IPS-20b (cell line): ENCODE measurements around the gene DET1.
"Not testable (repeated sequence)": the region's sequence is repeated elsewhere in the genome, so short reads cannot be mapped to it uniquely, and the experiment has no call there.

Experiments used
- H3K27ac ChIP-seq: one replicate; pipeline ENCODE4 v1.5.1; 2013; ENCODE audit warnings: low read length
- H3K27me3 ChIP-seq: 2 replicates; pipeline ENCODE4 v1.6.1; 2013; ENCODE audit warnings: mild to moderate bottlenecking, low read length, inconsistent platforms; ENCODE audit not compliant: insufficient read depth
- H3K36me3 ChIP-seq: 2 replicates; pipeline ENCODE4 v1.6.1; 2013; ENCODE audit warnings: low read depth, mild to moderate bottlenecking, inconsistent platforms, low read length, moderate library complexity; ENCODE audit not compliant: insufficient read depth
- H3K4me1 ChIP-seq: 2 replicates; pipeline ENCODE4 v1.6.1; 2013; ENCODE audit warnings: mild to moderate bottlenecking, control low read depth, inconsistent platforms, low read length, moderate library complexity; ENCODE audit not compliant: insufficient read depth
- H3K4me3 ChIP-seq: 2 replicates; pipeline ENCODE4 v1.5.1; 2013; ENCODE audit warnings: mild to moderate bottlenecking, low read length, inconsistent platforms
- H3K9ac ChIP-seq: 2 replicates; pipeline ENCODE4 v1.6.1; 2013; ENCODE audit warnings: low read depth, mild to moderate bottlenecking, inconsistent platforms, low read length, moderate library complexity
- H3K9me3 ChIP-seq: 2 replicates; pipeline ENCODE4 v1.6.1; 2013; ENCODE audit warnings: mild to moderate bottlenecking, low read depth, low read length, inconsistent platforms; ENCODE audit not compliant: insufficient read depth

The DET1 gene

GRCh38 chr15:88538972-88539371 is 7.5 kb downstream of the DET1 start:
- H3K9ac ChIP-seq: no peak overlapping the region
- peaks cover 18% of the 10 kb centered on the region for H3K4me1 ChIP-seq
- no peaks in the 10 kb centered on the region for H3K9me3 ChIP-seq
- no peaks in the 10 kb centered on the region for H3K27me3 ChIP-seq
- no peak overlapping the region for H3K4me3 ChIP-seq
- no peak overlapping the region for H3K27ac ChIP-seq
- no peaks in the 10 kb centered on the region for H3K36me3 ChIP-seq

- Histone ChIP-seq H3K4me3 (no peak overlapping the region), H3K9me3 (0 out of 2 replicates have a peak, but pooled peaks cover 5% of the 10 kb centered on the region), H3K27ac (no peak overlapping the region), H3K27me3 (no peaks in the 10 kb centered on the region), H3K36me3 (no peaks in the 10 kb centered on the region), H3K4me1 (peaks cover 18% of the 10 kb centered on the region), H3K9ac (no peak overlapping the region)
Observed at GRCh38 chr15:88537591-88538317, 8.7 kb downstream of the DET1 start.

- no peak overlapping the region for H3K4me3 ChIP-seq
- 0 out of 2 replicates have a peak, but pooled peaks cover 5% of the 10 kb centered on the region for H3K9me3 ChIP-seq
- H3K4me1 ChIP-seq: peaks cover 11% of the 10 kb centered on the region
- H3K9ac ChIP-seq: no peak overlapping the region
- H3K27ac ChIP-seq: no peak overlapping the region
- no peaks in the 10 kb centered on the region for H3K27me3 ChIP-seq
- H3K36me3 ChIP-seq: peaks cover 7% of the 10 kb centered on the region
Observed at GRCh38 chr15:88535607-88536313, 10.7 kb downstream of the DET1 start.

- Histone ChIP-seq H3K9me3 (0 out of 2 replicates have a peak, but pooled peaks cover 5% of the 10 kb centered on the region), H3K36me3 (peaks cover 14% of the 10 kb centered on the region), H3K27me3 (no peaks in the 10 kb centered on the region), H3K9ac (no peak overlapping the region), H3K4me1 (peaks cover 8% of the 10 kb centered on the region), H3K27ac (no peak overlapping the region), H3K4me3 (no peak overlapping the region)
Observed at GRCh38 chr15:88535100-88535499, 11.4 kb downstream of the DET1 start.

GRCh38 chr15:88533376-88533775 is 13.1 kb downstream of the DET1 start:
- H3K4me3 ChIP-seq: no peak overlapping the region
- no peaks in the 10 kb centered on the region for H3K27me3 ChIP-seq
- peaks cover 21% of the 10 kb centered on the region for H3K36me3 ChIP-seq
- H3K4me1 ChIP-seq: no peaks in the 10 kb centered on the region
- no peak overlapping the region for H3K27ac ChIP-seq
- H3K9ac ChIP-seq: no peak overlapping the region
- 0 out of 2 replicates have a peak, but pooled peaks cover 5% of the 10 kb centered on the region for H3K9me3 ChIP-seq

- Histone ChIP-seq H3K4me1 (no peaks in the 10 kb centered on the region), H3K27ac (no peak overlapping the region), H3K9me3 (peaks cover 8% of the 10 kb centered on the region; the same call in 1 of the 2 replicates), H3K27me3 (no peaks in the 10 kb centered on the region), H3K4me3 (no peak overlapping the region), H3K9ac (no peak overlapping the region), H3K36me3 (peaks cover 48% of the 10 kb centered on the region)
Observed at GRCh38 chr15:88529021-88529630, 17.4 kb downstream of the DET1 start.

- Histone ChIP-seq H3K4me1 (no peaks in the 10 kb centered on the region), H3K4me3 (no peak overlapping the region), H3K9me3 (peaks cover 3% of the 10 kb centered on the region; the same call in 1 of the 2 replicates), H3K27ac (no peak overlapping the region), H3K27me3 (no peaks in the 10 kb centered on the region), H3K36me3 (peaks cover 47% of the 10 kb centered on the region), H3K9ac (no peak overlapping the region)
Observed at GRCh38 chr15:88526247-88526879, 20.1 kb downstream of the DET1 start.

GRCh38 chr15:88525418-88525817 is 21.1 kb downstream of the DET1 start:
- Histone ChIP-seq H3K9me3 (peaks cover 3% of the 10 kb centered on the region; the same call in 1 of the 2 replicates), H3K36me3 (peaks cover 38% of the 10 kb centered on the region), H3K27ac (no peak overlapping the region), H3K9ac (no peak overlapping the region), H3K4me3 (no peak overlapping the region), H3K27me3 (no peaks in the 10 kb centered on the region), H3K4me1 (no peaks in the 10 kb centered on the region)

- H3K4me3 ChIP-seq: not testable (repeated sequence)
Observed at GRCh38 chr15:88524094-88524493, 22.4 kb downstream of the DET1 start.

GRCh38 chr15:88518903-88519302 is 27.6 kb downstream of the DET1 start:
- H3K36me3 ChIP-seq: no peaks in the 10 kb centered on the region
- H3K9me3 ChIP-seq: no peaks in the 10 kb centered on the region
- no peaks in the 10 kb centered on the region for H3K27me3 ChIP-seq
- no peak overlapping the region for H3K27ac ChIP-seq
- H3K4me3 ChIP-seq: no peak overlapping the region
- H3K4me1 ChIP-seq: no peaks in the 10 kb centered on the region
- no peak overlapping the region for H3K9ac ChIP-seq

More at GRCh38 chr15:88524094-88524493, 22.4 kb downstream of the DET1 start:
- peaks cover 27% of the 10 kb centered on the region for H3K36me3 ChIP-seq
- H3K27ac ChIP-seq, H3K27me3 ChIP-seq, H3K4me1 ChIP-seq, H3K9me3 ChIP-seq, H3K9ac ChIP-seq: not testable (repeated sequence)

GRCh38 chr15:88513195-88513594 is 33.3 kb downstream of the DET1 start:
- Histone ChIP-seq H3K4me1 (no peaks in the 10 kb centered on the region), H3K36me3 (peaks cover 10% of the 10 kb centered on the region; the same call in 1 of the 2 replicates), H3K4me3 (no peak overlapping the region), H3K27me3 (no peaks in the 10 kb centered on the region), H3K27ac (no peak overlapping the region), H3K9ac (no peak overlapping the region), H3K9me3 (no peaks in the 10 kb centered on the region)
